ENCODE measurements around the gene METTL1. TPM values are rescaled to one million over a fixed set of nuclear protein-coding genes. Genes with fewer than 3 reads are reported as not detected.

The METTL1 gene
- total RNA-seq, 2 donors from 2014 or later: 9.3 to 11.6 TPM

DNA sequence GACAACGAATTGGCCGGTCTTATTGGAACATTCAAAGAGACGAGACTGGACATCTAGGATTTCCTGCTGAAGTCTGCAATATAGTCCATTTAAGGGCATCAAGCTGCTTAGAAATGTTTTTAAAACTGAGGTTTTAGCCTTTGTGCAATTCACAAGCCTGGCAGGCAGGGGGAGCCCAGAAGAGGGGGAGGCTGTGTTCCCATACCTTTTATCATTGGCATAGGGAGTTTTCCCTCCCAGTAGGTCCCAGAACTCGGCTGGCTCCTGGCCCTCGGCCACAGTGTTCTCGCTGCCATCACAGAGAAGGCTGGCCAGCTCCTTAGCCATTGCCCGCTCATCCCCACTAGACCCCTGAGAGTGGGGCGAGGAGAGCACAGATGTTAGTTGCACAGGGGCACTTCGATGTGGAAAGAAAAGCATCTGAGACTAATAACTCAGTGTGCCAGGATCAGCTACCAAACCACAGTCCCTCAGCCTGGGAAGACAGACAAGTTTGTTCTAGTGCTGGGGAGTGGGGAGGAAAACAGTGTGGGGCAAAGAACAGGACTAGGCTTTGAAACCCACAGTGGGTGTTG is 31.5 kb upstream of the METTL1 start:
- intact Hi-C loops (cut with DNase I, micrococcal nuclease): no loop called here
- ATAC-seq (peak; percentile 85), DNase-seq (peak; percentile 28 to 43)

DNA sequence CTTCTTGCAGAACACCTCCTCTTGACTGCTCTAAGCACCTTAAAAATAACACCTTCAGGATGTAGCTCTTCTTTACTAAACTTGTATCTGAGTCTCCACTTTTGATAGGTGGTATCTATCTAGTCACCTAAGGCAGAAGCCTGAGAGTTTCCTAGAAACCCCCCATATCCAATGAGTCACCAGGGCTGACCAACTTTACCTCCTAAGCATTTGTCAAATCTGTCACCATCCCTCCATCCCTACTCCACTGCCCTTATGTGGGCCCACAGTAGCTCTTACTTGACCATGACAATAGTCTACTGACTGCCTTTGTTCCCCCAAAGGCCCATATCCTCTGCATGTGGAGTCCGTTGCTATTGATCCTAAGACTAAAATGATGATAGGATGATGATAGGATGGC is 30.7 kb upstream of the METTL1 start:
- intact Hi-C loops (cut with DNase I, micrococcal nuclease): no loop called here

DNA sequence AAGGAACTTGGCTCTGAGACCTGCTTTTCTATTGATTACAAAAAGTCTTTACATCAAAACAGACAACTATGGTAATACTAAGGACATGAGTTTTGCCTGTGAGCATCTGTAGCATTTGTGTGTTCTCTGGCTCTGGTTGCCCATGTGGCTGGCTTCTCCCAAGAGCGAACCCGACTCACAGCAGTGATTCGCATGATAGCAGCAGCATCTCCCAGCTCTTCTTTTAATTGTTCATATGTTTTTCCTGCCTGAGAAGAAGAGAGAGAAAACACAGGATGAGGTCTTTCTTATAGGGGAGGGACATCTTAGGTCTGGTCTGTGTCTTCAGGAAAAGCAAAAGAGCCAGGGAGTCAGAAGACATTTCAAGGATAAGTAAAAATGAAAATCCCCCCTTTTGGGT is 29.1 kb upstream of the METTL1 start:
- ATAC-seq (no peak), DNase-seq (no peak)
- intact Hi-C loops (cut with DNase I, micrococcal nuclease): no loop called here

More for the DNA sequence above, 30.7 kb upstream of the METTL1 start:
- ATAC-seq: no peak
- no peak for DNase-seq

DNA sequence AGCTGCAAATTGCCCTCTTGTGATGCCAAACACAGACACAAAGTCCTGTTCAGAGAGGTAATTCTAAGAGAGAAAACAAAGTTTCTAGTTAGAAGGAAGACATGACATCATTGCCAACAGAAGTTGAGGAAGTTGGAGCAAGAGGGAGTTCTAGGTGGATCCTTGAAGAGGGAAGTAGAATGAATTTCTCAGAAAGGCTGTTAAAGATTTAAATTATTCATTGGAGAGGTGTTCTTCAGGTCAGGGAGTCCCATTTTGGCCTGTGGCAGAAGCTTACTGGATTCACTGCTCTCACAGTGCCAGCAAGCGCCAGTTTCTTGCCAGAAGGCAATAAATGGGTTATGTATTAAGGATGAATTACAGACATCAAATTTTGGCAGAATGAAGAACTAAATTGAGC is 26.0 kb upstream of the METTL1 start:
- DNase-seq (no peak), ATAC-seq (peak; percentile 16)
- intact Hi-C loops (cut with DNase I, micrococcal nuclease): no loop called here

DNA sequence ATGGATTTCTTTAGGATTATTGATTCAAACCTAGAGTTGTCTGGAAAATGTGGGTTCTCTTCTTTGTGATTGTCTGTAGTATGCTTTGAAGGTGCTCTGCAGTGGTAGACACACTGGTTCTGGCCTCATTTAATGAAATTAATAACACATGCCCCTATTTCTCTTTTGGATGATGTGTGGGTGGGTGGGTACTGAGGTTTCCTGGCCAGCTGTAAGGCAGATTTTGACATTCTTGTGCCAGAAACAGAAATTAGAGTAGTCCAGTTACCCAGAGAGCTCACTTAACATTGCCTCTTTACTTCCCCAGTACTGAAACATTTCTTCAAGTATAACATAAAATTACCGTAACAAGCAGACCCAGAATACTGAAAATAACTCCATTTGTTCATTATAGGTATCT is 25.1 kb upstream of the METTL1 start:
- no peak for ATAC-seq
- intact Hi-C loops (cut with DNase I, micrococcal nuclease): no loop called here
- DNase-seq: no peak

DNA sequence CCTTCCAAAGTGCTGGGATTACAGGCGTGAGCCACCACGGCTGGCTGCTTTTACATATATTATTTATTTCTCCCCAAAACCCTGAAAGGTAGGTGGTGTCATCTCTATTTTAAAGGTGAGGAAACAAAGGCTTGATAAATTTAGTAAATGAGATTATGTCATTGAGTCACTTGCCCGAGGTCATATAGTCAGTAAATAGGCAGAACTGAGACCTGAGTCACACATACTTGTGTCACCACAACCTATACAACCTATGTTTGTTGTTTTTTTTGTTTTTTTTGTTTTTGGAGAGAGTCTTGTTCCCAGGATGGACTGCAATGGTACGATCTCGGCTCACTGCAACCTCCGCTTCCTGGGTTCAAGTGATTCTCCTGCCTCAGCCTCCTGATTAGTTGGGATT is 23.4 kb upstream of the METTL1 start:
- no peak for ATAC-seq
- DNase-seq: no peak
- intact Hi-C loops (cut with DNase I, micrococcal nuclease): no loop called here

DNA sequence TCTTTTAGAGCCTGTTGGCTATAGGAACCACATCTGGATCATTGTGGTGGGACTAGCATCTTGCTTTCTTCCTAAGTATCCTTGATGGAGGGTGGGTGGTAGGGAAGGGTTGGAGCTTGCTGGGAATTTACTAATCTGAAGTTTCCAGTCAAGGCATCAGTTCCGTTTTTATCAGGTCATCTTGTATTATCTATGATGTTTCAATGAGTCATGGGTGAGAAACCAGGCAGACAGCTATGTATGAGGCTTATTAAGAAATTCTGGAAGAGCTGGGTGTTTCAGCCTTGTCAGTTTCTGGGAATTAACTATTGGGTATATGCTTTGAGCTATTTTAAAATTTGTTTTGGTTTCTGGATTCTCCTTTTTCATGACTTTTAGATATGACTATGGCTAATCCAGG is 22.0 kb upstream of the METTL1 start:
- no peak for DNase-seq
- intact Hi-C loops (cut with DNase I, micrococcal nuclease): no loop called here
- no peak for ATAC-seq

DNA sequence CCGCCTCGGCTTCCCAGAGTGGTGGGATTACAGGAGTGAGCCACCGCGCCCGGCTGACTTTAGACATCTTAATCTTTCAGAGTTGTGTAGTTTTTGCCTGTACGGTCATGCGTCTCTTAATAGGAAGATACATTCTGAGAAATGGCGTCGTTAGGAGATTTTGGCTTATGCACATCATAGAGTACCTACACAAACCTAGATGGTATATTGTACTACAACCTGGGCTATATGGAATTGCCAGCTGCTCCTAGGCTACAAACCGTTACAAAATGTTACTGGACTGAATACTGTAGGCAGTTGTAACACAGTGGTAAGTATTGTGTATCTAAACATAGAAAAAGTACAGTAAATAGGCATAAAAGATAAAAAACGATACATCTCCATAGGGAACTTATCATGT is 12.0 kb upstream of the METTL1 start:
- DNase-seq (no peak), ATAC-seq (no peak)
- intact Hi-C loops (cut with DNase I, micrococcal nuclease): no loop called here

DNA sequence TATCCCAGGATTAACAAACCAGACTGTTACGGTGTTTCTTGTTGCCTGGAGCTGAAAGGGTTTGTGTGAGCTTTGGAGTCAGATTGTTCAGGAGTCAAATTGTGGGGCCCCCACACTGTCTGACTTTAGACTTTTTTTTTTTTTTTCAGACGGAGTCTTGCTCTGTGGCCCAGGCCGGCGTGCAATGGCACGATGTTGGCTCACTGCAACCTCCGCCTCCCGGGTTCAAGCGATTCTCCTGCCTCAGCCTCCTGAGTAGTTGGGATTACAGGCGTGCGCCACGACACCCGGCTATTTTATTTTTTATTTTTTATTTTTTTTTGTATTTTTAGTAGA is 11.5 kb upstream of the METTL1 start:
- intact Hi-C loops (cut with DNase I, micrococcal nuclease): no loop called here
- ATAC-seq (no peak), DNase-seq (no peak)

DNA sequence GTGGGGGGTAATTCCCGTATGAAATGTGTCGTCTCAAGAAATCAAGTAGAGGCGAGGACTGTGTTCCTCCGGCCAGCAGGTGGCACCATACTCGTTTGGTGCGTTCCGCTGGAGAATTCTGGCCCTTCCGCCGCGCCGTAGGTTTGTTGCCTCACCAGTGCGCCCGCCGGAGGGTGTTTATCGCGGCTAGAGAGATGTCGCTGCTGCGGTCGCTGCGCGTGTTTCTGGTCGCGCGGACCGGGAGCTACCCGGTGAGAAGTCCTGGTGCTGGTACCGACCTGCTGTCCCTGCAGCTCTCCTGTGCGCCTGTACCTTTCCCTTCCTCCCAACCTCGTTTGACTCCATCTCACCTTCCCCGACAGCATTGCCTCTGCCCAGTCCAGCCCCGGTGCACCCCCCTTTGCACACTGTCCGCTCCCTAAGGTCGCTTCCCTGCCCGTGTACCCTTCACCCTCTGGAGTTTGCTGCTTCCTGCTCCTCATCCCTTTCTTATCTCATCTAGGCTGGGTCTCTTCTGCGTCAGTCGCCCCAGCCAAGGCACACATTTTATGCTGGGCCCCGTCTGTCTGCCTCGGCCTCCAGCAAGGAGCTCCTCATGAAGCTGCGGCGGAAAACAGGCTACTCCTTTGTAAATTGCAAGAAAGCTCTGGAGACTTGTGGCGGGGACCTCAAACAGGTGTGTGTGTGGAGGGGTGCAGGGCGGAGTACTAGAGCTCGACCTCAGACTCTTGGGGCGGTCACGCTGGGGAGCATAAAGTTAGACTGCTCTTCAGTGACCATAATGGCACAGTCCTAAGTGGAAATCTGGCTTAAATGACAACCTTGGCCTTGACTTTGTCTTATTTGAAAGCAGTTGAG is 10.9 kb upstream of the METTL1 start, which contains the start of gene TSFM:
TSFM (plus strand) TSS at position 180 of the 858 bp plus-strand sequence; CDS start at position 195, 15 bp downstream.
- intact Hi-C loops (cut with DNase I, micrococcal nuclease): no loop called here
- peak; percentile 94 to 99 for DNase-seq
- ATAC-seq: peak; percentile 94

DNA sequence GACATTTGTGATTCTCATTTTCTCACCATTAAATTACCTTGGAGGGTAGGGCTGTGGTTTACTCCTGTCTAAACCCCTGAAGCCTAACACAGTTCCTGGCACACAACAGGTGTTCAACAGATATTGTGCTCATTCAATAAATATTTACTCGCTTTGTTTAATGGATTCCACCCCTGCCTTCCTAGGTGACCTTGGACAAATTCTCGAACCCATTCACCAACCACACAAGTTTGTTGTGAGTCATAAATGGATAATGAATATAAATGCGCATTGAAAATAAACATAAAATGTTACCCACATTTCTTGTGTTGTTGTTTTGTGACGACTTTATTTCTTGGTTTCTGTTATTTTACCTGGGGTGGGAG is 10.3 kb upstream of the METTL1 start:
- intact Hi-C loops (cut with DNase I, micrococcal nuclease): no loop called here
- DNase-seq (no peak), ATAC-seq (no peak)

DNA sequence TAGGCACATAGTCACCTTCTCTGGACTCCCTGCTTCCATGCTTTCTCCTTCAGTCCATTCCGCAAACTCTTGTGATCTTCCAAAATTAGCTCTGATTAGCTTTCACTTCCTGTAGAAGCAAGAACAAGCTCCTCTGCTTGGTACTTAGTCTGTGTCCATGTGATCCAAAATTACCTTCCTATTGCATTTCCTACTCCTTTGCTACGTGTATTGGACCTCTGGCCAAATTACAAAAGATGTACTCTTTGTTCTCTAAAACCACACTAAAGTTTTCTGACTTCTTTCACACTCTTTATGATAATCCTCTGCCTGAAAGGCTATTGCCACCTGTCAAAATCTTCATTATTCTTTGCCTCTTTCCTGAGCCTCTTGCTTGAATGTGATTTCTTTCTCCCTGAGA is 9.9 kb upstream of the METTL1 start:
- DNase-seq (no peak), ATAC-seq (no peak)
- intact Hi-C loops (cut with DNase I, micrococcal nuclease): no loop called here

DNA sequence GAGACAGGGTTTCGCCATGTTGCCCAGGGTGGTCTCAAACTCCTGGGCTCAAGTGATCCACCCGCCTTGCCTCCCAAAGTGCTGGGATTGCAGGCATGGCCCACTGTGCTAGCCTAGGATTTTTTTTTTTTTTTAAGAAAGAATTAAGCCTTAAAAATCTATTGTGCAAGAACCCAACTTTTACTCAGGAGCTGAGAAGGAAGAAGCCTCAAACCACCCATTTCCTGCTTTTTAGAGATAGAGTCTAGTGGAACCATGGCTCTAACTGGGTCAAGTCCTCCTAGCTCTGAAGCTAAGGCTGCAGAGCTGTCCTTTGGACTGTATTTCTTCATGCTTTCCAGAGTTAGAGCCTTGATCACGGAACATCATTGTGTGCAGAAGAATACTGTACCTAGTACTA is 9.3 kb upstream of the METTL1 start:
- intact Hi-C loops (cut with DNase I, micrococcal nuclease): no loop called here
- no peak for ATAC-seq
- DNase-seq: no peak

DNA sequence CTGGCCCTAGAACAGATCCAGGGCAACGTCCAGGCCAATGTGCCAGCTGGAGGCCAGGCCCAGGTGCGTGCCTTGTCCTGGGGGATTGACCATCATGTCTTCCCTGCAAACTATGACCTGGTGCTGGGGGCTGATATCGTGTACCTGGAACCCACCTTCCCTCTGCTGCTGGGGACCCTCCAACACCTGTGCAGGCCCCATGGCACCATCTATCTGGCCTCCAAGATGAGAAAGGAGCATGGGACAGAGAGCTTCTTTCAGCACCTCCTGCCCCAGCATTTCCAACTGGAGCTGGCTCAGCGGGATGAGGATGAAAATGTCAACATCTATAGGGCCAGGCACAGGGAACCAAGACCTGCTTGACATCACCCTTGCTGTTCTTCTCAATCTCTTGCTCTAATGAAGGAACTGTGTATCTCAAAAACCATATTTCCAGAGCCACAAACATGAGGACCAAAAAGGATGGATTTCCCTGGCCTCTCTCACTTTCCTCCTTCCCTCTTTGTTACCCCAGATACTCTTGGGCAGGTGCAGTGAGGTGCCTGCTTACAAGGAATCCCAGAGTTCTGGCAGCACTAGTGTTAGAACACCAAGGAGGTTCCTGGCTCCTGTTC is 8.5 kb upstream of the METTL1 start:
- intact Hi-C loops (cut with DNase I, micrococcal nuclease): no loop called here
- ATAC-seq: no peak
- no peak for DNase-seq

DNA sequence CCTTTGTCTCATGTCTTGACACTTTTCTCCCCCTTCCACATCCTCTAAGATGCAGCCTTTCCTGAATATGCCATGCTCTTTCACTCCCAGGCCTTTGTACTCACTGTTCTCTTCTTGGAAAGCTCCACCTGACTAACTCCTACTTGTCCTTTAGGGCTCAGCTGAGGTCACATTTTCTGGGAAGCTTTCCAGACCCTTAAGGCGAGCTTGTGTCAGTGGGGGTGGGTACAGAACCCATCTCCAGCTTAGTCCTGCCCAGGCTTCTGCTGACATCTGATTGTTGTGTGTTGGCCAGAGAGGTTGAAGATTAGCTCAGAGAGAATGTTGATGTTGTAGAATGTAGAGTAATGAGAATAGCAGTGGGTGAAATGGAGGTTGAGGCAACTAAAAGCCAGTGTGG is 7.8 kb upstream of the METTL1 start:
- DNase-seq (no peak), ATAC-seq (no peak)
- intact Hi-C loops (cut with DNase I, micrococcal nuclease): no loop called here

DNA sequence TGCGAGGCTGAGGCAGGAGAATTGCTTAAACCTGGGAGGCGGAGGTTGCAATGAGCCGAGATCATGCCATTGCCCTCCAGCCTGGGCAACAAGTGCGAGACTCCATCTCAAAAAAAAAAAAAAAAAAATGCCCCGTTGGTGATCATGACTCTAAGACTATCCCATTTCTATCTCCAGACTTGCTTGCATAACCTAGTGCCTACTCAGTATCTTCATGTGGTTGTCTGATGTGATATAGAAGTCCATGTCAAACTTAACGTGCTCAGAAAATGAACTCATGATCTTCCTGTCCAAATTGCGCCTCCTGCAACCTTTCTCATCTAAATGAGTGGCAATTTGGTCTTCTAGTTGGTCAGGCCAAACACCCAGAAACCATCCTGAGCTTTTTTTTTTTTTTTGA is 6.0 kb upstream of the METTL1 start:
- DNase-seq (no peak), ATAC-seq (no peak)
- intact Hi-C loops (cut with DNase I, micrococcal nuclease): no loop called here

DNA sequence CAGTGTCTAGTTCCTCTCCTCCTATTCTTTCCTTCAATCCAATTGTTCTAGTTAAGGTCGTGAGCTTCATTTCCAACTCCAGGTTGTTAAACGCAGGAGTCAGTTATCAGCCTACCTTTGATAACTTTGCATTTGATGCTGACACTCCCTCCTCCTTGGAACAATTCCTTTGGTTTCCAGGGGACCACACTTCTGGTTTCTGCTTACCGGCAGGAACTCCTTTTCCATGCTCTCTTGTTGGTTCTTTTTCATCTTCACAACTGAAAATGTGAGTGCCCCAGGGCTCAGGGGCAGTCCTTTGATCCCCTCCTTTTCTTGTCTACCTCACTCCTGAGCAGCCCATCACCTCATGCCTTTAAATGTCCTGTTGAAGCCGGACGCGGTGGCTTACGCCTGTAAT is 5.5 kb upstream of the METTL1 start:
- no peak for DNase-seq
- intact Hi-C loops (cut with DNase I, micrococcal nuclease): no loop called here
- ATAC-seq: no peak

DNA sequence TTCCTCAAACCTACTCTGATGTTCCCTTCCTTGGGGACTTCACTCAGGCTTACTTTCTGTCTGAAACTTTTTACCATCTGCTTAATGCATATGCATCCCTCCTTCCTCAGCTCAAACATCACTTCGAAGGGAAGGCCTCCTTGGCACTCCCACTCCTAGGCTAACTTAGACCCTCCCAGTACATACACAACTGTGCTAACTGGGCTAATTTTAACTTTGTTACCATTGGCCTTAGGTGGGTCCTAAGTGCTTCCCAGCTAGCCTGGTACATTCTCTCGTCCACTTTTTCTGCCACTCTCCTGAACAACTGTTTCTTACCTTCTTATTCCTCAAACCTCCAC is 4.3 kb upstream of the METTL1 start:
- DNase-seq (no peak), ATAC-seq (no peak)
- intact Hi-C loops (cut with DNase I, micrococcal nuclease): no loop called here

DNA sequence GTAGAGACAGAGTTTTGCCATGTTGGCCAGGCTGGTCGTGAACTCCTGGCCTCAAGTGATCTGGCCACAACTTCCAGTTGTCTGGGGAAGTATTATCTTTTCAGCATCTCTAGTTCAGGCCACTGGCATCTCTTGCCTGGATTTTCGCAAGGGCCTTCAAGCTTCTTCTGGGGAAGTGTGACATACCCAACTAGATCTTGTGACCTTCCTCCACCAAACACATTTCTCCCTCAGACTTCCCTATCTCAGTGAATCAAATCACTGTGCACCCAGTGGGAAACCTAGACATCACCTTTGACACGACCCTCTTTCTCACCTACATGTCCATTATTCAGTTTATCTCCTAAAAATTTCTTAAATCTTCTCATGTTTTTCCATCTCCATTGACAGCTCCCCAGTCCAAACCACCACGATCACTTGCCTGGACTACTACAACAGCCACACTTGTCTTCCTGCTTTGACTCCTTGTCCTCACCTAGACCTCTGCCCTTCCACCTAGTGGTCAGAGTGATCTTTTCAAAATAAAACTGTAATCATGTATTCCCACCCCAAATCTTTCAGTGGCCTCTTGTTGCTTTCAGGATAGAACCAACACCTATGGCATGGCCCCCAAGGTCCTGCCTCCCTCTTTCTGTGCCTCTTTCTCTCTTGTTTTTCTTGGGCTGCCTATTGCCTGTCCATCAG is 3.8 kb upstream of the METTL1 start:
- ATAC-seq (no peak), DNase-seq (no peak)
- intact Hi-C loops (cut with DNase I, micrococcal nuclease): no loop called here

DNA sequence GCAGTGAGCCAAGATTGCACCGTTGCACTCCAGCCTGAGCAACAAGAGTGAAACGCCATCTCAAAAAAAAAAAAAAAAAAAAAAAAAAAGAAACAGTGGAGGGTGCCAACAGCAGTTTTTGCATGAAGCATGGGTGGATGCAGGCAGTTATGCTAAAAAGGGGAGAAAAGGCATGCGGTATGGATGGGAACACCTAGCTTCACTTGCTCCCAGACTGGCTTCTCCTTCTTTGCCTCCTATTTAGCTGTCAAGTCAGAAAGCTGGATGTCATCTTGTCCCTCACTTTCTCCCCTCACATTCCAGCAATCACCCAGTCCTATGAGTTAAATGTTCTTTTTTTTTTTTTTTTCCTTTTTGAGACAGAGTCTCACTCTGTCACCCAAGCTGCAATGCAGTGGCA is 3.1 kb upstream of the METTL1 start:
- intact Hi-C loops (cut with DNase I, micrococcal nuclease): no loop called here
- ATAC-seq (no peak), DNase-seq (no peak)

Data from left colon (tissue), 2 donors.